Fibroblast of the aortic adventitia (primary cell): ENCODE measurements around the gene MAP3K12. TPM values are rescaled to one million over a fixed set of nuclear protein-coding genes. Genes with fewer than 3 reads are reported as not detected.
A peak's percentile ranks its signal among the peaks of the same experiment; 100 is the strongest.
"Not testable (repeated sequence)": the region's sequence is repeated elsewhere in the genome, so short reads cannot be mapped to it uniquely, and the experiment has no call there.

Source experiments
- DNase-seq: peaks from one replicate; pipeline ENCODE4 v3.0.0-alpha.2; 2010; ENCODE audit warnings: low read depth
- H3K4me3 ChIP-seq: 2 replicates; pipeline ENCODE4 v1.5.1; 2011; ENCODE audit warnings: low read depth, mild to moderate bottlenecking, control low read depth, low read length, moderate library complexity
- total RNA-seq: library from RNA; depleted of rRNA; stranded (reverse); fragments of >200 nt; gene quantifications from 2 replicates; pipeline ENCODE4 v1.2.3, GENCODE V29; 2012; ENCODE audit warnings: low replicate concordance
- TF ChIP-seq, protein P1 (sequence below): IDR thresholded peaks from 2 replicates; pipeline ENCODE4 v1.5.1; 2011; ENCODE audit warnings: mild to moderate bottlenecking, low read length, control low read depth, inconsistent platforms; ENCODE audit not compliant: insufficient read depth

Gene MAP3K12, protein sequence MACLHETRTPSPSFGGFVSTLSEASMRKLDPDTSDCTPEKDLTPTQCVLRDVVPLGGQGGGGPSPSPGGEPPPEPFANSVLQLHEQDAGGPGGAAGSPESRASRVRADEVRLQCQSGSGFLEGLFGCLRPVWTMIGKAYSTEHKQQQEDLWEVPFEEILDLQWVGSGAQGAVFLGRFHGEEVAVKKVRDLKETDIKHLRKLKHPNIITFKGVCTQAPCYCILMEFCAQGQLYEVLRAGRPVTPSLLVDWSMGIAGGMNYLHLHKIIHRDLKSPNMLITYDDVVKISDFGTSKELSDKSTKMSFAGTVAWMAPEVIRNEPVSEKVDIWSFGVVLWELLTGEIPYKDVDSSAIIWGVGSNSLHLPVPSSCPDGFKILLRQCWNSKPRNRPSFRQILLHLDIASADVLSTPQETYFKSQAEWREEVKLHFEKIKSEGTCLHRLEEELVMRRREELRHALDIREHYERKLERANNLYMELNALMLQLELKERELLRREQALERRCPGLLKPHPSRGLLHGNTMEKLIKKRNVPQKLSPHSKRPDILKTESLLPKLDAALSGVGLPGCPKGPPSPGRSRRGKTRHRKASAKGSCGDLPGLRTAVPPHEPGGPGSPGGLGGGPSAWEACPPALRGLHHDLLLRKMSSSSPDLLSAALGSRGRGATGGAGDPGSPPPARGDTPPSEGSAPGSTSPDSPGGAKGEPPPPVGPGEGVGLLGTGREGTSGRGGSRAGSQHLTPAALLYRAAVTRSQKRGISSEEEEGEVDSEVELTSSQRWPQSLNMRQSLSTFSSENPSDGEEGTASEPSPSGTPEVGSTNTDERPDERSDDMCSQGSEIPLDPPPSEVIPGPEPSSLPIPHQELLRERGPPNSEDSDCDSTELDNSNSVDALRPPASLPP
- 32.1 and 118 TPM in 2 replicates for total RNA-seq

DNA sequence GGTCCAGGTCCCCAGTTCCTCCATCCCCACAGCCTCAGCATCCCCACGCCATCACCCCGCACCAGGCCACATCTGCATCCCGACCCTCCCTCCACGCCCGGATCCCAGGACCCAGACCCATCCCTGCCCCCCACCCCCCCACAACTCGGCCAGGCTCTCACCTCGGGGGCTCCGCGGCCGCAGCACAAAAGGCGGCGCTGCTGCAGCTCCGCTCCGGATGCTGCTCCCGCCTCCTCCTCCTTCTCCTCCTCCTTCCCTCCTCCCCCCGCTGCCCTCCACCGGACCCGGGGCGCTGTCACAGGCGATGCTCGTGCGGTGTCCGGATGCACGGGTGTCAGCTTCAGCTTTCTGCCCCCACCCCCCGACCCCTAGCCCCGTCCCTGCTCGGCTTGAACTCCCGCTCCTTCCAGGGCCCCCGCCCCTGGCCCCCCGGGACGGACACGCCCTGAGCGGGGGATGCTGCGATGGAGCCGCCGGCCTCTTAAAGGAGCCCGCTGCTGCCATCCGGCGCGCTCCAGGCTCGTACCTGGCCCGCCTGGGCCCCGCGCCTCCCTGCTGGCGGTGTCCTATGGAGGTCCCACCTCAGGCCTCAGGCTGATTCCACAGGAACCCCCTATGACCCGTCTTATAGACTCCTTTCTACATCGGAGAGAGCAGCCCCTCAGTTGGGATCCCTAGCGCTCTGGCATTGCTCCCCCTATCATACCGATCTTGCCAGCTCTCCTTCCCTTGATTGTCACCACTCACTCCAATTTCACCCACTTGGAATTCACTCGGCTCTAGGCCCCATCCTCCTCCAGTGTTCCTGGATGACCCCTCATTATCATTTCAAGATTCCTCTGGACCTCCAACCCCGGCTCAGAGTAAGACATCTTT, at the start of gene MAP3K12:
Gene MAP3K12, minus strand, starts transcription at position 193 of the 876 bp plus-strand sequence. CDS start 12,067 bp downstream, outside the sequence.
- peak; percentile 54 for DNase-seq
- TF ChIP-seq, protein P1, sequence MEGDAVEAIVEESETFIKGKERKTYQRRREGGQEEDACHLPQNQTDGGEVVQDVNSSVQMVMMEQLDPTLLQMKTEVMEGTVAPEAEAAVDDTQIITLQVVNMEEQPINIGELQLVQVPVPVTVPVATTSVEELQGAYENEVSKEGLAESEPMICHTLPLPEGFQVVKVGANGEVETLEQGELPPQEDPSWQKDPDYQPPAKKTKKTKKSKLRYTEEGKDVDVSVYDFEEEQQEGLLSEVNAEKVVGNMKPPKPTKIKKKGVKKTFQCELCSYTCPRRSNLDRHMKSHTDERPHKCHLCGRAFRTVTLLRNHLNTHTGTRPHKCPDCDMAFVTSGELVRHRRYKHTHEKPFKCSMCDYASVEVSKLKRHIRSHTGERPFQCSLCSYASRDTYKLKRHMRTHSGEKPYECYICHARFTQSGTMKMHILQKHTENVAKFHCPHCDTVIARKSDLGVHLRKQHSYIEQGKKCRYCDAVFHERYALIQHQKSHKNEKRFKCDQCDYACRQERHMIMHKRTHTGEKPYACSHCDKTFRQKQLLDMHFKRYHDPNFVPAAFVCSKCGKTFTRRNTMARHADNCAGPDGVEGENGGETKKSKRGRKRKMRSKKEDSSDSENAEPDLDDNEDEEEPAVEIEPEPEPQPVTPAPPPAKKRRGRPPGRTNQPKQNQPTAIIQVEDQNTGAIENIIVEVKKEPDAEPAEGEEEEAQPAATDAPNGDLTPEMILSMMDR = no peak
- peak within 1 kb of the TSS; percentile 91 for H3K4me3 ChIP-seq

DNA sequence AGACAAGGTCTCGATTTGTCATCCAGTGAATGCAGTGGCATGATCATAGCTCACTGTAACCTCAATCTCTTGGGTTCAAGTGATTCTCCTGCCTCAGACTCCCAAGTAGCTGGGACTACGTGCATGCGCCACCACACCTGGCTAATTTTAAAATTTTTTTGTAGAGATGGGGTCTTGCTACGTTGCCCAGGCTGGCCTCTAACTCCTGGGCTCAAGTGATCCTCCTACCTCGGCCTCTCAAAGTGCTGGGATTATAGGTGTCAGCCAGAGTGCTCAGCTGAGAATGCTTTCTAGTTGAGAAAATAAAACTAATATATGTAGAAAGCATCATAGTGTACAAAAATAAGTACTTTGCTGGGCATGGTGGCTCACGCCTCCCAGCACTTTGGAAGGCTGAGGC, 49.1 kb upstream of the MAP3K12 start:
- not testable (repeated sequence) for H3K4me3 ChIP-seq, DNase-seq

DNA sequence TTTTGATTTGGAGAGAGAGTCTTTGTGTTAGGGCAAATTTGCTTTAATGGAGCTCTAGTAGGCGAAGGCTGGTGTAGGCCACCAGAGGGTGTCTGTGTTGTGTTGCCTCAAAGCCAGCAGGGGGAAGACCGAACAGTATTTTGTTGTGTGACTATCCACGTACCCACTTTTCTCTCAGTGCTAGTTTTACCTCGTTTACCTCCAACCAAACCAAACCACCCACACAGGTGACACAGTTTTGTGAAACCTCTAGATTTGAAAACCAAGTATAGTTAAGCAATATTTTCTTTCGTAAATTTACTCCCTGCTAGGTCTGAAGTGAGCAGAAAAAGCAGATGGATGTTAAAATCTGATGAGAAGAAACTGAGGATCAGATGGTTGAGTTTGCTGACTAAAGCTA, 44.3 kb upstream of the MAP3K12 start:
- TF ChIP-seq, protein P1 = peak; percentile 99
- H3K4me3 ChIP-seq = no peak overlapping the region
- peak; percentile 83 for DNase-seq

DNA sequence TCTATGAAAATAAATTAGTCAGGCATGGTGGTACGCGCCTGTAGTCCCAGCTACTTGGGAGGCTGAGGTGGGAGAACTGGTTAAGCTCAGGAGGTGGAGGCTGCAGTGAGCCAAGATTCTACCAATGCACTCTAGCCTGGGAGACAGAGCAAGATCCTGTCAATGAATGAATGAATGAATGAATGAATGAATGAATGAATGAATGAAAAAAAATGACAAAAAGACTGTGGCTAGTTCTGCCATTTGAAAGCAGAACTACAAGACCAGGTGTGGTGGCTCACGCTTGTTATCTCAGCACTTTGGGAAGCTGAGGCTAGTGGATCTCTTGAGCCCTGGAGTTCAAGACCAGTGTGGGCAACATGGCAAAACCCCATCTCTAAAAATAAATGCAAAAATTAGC, 40.3 kb upstream of the MAP3K12 start:
- H3K4me3 ChIP-seq = no peak overlapping the region
- TF ChIP-seq, protein P1 = no peak
- DNase-seq = no peak

DNA sequence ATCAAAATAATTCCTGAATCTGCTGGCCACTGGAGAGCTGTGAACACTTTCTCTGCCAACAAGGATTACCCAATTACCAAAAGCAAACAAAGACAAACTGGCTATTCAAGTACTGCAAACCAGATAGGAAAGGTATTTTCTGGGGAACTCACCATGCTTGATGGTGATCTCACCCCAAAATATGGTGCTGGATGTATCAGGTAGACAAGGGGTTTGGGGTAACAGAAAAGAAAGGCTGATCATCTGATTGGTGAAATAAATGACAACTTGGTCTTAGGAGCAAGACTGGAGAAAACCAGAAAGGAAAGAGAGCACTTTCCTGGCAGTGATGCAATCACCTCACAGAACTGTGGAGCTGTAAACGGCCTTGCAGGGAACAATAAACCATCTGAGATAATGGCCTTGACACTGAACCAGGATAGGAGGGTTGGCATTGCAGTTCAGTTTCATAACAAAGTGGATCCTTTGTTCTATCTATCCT, 39.0 kb upstream of the MAP3K12 start:
- TF ChIP-seq, protein P1 = no peak
- peak; percentile 90 for DNase-seq
- H3K4me3 ChIP-seq = no peak overlapping the region

DNA sequence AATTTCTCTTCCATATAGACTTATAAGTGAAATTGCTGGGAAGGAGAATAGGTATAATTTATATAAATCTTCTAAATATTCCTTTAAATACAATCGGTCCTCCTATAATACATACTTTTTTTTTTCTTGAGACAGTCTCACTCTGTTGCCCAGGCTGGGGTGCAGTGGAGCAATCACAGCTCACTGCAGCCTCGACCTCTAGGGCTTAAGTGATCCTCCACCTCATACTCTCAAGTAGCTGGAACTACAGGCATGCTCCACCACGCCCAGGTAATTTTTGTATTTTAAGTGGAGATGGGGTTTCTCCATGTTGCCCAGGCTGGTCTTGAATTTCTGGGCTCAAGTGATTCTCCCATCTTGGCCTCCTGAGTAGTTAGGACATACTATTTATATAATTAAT, 37.7 kb upstream of the MAP3K12 start:
- TF ChIP-seq, protein P1 = no peak
- no peak for DNase-seq
- no peak overlapping the region for H3K4me3 ChIP-seq
